Ovary (tissue), 3 donors: Measurements from ENCODE around the gene USP24.

Experiments used
- EP300 ChIP-seq: sonication (generic); formaldehyde crosslinking; IDR thresholded peaks from one replicate; pipeline ENCODE4 v1.6.1; 2017; ENCODE audit warnings: antibody characterized with exemption
- TF ChIP-seq, protein P1 (sequence below), 3 donors: fragments of 450-650 bp in 2 of 3; fragments of 200-600 bp in 1 of 3; IDR thresholded peaks; one replicate each; pipeline versions ENCODE4 v1.5.1 to v1.8.0; 2016 to 2022; ENCODE audit warnings: antibody characterized with exemption in 3 of 3, mild to moderate bottlenecking in 1 of 3
- donor health status: DM: no; HTN: no; CAD: no.

DNA sequence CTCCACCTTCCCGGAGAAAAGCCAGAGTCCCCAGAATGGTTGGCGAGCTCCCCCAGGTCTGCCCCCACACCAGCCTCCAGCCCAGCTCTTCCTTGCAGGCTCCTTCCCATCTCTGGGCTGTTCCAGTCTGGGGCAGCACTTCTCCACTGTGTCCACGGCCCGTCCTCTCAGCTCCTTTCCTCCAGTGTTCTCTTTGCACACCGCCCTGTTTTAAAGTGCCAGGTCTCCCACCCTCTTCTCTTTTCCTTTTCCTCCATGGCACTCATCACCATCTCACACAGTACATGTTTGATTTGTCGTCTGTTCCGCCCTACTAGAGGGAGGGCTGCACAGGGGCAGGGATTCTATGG is 181.9 kb downstream of the USP24 start:
- TF ChIP-seq, protein P1, sequence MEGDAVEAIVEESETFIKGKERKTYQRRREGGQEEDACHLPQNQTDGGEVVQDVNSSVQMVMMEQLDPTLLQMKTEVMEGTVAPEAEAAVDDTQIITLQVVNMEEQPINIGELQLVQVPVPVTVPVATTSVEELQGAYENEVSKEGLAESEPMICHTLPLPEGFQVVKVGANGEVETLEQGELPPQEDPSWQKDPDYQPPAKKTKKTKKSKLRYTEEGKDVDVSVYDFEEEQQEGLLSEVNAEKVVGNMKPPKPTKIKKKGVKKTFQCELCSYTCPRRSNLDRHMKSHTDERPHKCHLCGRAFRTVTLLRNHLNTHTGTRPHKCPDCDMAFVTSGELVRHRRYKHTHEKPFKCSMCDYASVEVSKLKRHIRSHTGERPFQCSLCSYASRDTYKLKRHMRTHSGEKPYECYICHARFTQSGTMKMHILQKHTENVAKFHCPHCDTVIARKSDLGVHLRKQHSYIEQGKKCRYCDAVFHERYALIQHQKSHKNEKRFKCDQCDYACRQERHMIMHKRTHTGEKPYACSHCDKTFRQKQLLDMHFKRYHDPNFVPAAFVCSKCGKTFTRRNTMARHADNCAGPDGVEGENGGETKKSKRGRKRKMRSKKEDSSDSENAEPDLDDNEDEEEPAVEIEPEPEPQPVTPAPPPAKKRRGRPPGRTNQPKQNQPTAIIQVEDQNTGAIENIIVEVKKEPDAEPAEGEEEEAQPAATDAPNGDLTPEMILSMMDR (IDR thresholded peaks at IDR 0.05), result no peak
- no peak for TF ChIP-seq EP300
